Keratinocyte (primary cell): ENCODE data around the gene BAIAP3. TPM values are rescaled to one million over a fixed set of nuclear protein-coding genes. Genes with fewer than 3 reads are reported as not detected.

Experiments
- DNase-seq: peaks from one replicate; pipeline ENCODE4 v3.0.0-alpha.2; 2011; ENCODE audit warnings: low read depth, missing footprints, low spot score
- FAIRE-seq: peaks from 2 replicates; lab custom pipeline; 2011; peaks lifted over from hg19 to GRCh38; lab: Jason Lieb, UNC
- H2AFZ ChIP-seq: 2 replicates; pipeline ENCODE4 v1.6.0; 2012; ENCODE audit warnings: low read length, control low read depth, inconsistent platforms; ENCODE audit not compliant: control insufficient read depth
- H3K27ac ChIP-seq: 2 replicates; pipeline ENCODE4 v1.5.1; 2011; ENCODE audit warnings: low read length; ENCODE audit not compliant: control insufficient read depth, insufficient read depth
- H3K27me3 ChIP-seq: 3 replicates; pipeline ENCODE4 v1.6.0; 2011; ENCODE audit warnings: low read length; ENCODE audit not compliant: control insufficient read depth, insufficient read depth; ENCODE audit errors: extremely low read depth
- H3K36me3 ChIP-seq, 2 experiments: 2 replicates in 1 of 2; 3 replicates in 1 of 2; pipeline ENCODE4 v1.5.1; 2011; ENCODE audit warnings: low read length in 2 of 2, mild to moderate bottlenecking in 1 of 2; ENCODE audit not compliant: control insufficient read depth in 2 of 2, insufficient read depth in 2 of 2; ENCODE audit errors: extremely low read depth in 1 of 2
- H3K4me1 ChIP-seq: 3 replicates; pipeline ENCODE4 v1.5.1; 2011; ENCODE audit warnings: low read length; ENCODE audit not compliant: control insufficient read depth, insufficient read depth; ENCODE audit errors: extremely low read depth
- H3K4me2 ChIP-seq: 3 replicates; pipeline ENCODE4 v1.6.0; 2011; ENCODE audit warnings: low read depth, low read length; ENCODE audit not compliant: control insufficient read depth, insufficient read depth; ENCODE audit errors: extremely low read depth
- H3K4me3 ChIP-seq, 3 experiments: fragments of 200-600 bp in 1 of 3; sonication (generic) in 1 of 3; 2 replicates in 2 of 3; 3 replicates in 1 of 3; pipeline ENCODE4 v1.5.1; 2011 to 2016; ENCODE audit warnings: low read length in 3 of 3, mild to moderate bottlenecking in 3 of 3, control low read depth in 2 of 3, inconsistent platforms in 1 of 3, low read depth in 1 of 3, mixed read lengths in 1 of 3, mixed run types in 1 of 3, moderate library complexity in 1 of 3; ENCODE audit not compliant: control insufficient read depth in 2 of 3, insufficient read depth in 2 of 3; ENCODE audit errors: extremely low read depth in 1 of 3
- H3K79me2 ChIP-seq: 2 replicates; pipeline ENCODE4 v1.6.0; 2012; ENCODE audit warnings: low read length; ENCODE audit not compliant: control insufficient read depth, insufficient read depth
- H3K9ac ChIP-seq: 3 replicates; pipeline ENCODE4 v1.6.0; 2011; ENCODE audit warnings: low read length; ENCODE audit not compliant: control insufficient read depth, insufficient read depth; ENCODE audit errors: extremely low read depth
- H3K9me1 ChIP-seq: 3 replicates; pipeline ENCODE4 v1.6.0; 2011; ENCODE audit warnings: low read length; ENCODE audit not compliant: control insufficient read depth, insufficient read depth; ENCODE audit errors: extremely low read depth
- H3K9me3 ChIP-seq: 2 replicates; pipeline ENCODE4 v1.5.1; 2012; ENCODE audit warnings: low read depth, low read length; ENCODE audit not compliant: control insufficient read depth
- H4K20me1 ChIP-seq: 3 replicates; pipeline ENCODE4 v1.6.0; 2011; ENCODE audit warnings: low read length; ENCODE audit not compliant: control insufficient read depth, insufficient read depth; ENCODE audit errors: extremely low read depth
- EZH2 ChIP-seq: IDR thresholded peaks from one replicate; pipeline ENCODE4 v1.6.1; 2012; ENCODE audit warnings: inconsistent platforms, mild to moderate bottlenecking, low read length, moderate library complexity
- dilution Hi-C: fragments of 300-500 bp; cut with MboI; formaldehyde crosslinking; loops from one replicate; pipeline ENCODE4 v1.7.0; 2020; ENCODE audit warnings: low sequenced_read_pairs; ENCODE audit not compliant: extremely low pct_ligation_motif_present
- polyA plus RNA-seq, 5 experiments: library from polyadenylated mRNA; depleted of rRNA in 3 of 5; stranded (reverse) in 3 of 5; stranded (forward) in 1 of 5; unstranded in 1 of 5; fragments of >200 nt; gene quantifications; 1 replicate in 1 of 5; 2 replicates in 3 of 5; 3 replicates in 1 of 5; pipeline versions ENCODE4 v1.2.1 to v1.2.3, GENCODE V29; 2011 to 2012; ENCODE audit warnings: missing spikeins in 2 of 5, low read depth in 1 of 5, low replicate concordance in 1 of 5
- TF ChIP-seq, protein P1 (sequence below), 3 experiments: IDR thresholded peaks in 1 of 3; conservative IDR thresholded peaks in 1 of 3; optimal IDR thresholded peaks in 1 of 3; 2 replicates in 2 of 3; 3 replicates in 1 of 3; pipeline versions ENCODE3 to v1.5.1; 2011; ENCODE audit warnings: low read length in 3 of 3, mild to moderate bottlenecking in 3 of 3, moderate library complexity in 2 of 3, control low read depth in 1 of 3, inconsistent platforms in 1 of 3; ENCODE audit not compliant: insufficient read depth in 2 of 3; ENCODE audit errors: extremely low read depth in 1 of 3

Gene BAIAP3
- polyA plus RNA-seq, 1 donor (not counting 4 experiments of a cell fraction or from before 2014, with no cell fraction given): not detected

- Histone ChIP-seq H3K9ac (no peak overlapping the region), H3K9me3 (no peaks in the 10 kb centered on the region), H3K4me3 (no peak overlapping the region), H2AFZ (no peak overlapping the region), H3K27me3 (no peaks in the 10 kb centered on the region), H3K4me2 (no peak overlapping the region), H3K27ac (no peak overlapping the region), H3K9me1 (no peaks in the 10 kb centered on the region), H3K79me2 (no peaks in the 10 kb centered on the region), H4K20me1 (no peaks in the 10 kb centered on the region), H3K36me3 (peaks cover 0 to 4% of the 10 kb centered on the region in 2 experiments), H3K4me1 (no peaks in the 10 kb centered on the region)
- FAIRE-seq (no peak), DNase-seq (no peak)
- dilution Hi-C loops: no loop called here
- TF ChIP-seq, protein P1, sequence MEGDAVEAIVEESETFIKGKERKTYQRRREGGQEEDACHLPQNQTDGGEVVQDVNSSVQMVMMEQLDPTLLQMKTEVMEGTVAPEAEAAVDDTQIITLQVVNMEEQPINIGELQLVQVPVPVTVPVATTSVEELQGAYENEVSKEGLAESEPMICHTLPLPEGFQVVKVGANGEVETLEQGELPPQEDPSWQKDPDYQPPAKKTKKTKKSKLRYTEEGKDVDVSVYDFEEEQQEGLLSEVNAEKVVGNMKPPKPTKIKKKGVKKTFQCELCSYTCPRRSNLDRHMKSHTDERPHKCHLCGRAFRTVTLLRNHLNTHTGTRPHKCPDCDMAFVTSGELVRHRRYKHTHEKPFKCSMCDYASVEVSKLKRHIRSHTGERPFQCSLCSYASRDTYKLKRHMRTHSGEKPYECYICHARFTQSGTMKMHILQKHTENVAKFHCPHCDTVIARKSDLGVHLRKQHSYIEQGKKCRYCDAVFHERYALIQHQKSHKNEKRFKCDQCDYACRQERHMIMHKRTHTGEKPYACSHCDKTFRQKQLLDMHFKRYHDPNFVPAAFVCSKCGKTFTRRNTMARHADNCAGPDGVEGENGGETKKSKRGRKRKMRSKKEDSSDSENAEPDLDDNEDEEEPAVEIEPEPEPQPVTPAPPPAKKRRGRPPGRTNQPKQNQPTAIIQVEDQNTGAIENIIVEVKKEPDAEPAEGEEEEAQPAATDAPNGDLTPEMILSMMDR (optimal IDR thresholded peaks at IDR 0.05 in 1 of 3, IDR thresholded peaks at IDR 0.05 in 1 of 3, conservative IDR thresholded peaks at IDR 0.05 in 1 of 3; ENCODE audit: extremely low read depth in 1 of 3, insufficient read depth in 2 of 3, low read length in 3 of 3): no peak
- no peak for TF ChIP-seq EZH2
Measured at GRCh38 chr16:1385232-1385631, 51.8 kb downstream of the BAIAP3 start.

GRCh38 chr16:1387331-1387730, 53.9 kb downstream of the BAIAP3 start:
- peaks cover 0 to 4% of the 10 kb centered on the region in 2 experiments for H3K36me3 ChIP-seq
- TF ChIP-seq, protein P1 (optimal IDR thresholded peaks at IDR 0.05 in 1 of 3, IDR thresholded peaks at IDR 0.05 in 1 of 3, conservative IDR thresholded peaks at IDR 0.05 in 1 of 3; ENCODE audit: extremely low read depth in 1 of 3, insufficient read depth in 2 of 3, low read length in 3 of 3): no peak
- no peak for TF ChIP-seq EZH2

More at GRCh38 chr16:1387331-1387730, 53.9 kb downstream of the BAIAP3 start:
- H3K4me3 ChIP-seq: no peak overlapping the region
- no peaks in the 10 kb centered on the region for H3K9me3 ChIP-seq
- no peak overlapping the region for H3K27ac ChIP-seq
- H3K4me1 ChIP-seq: no peaks in the 10 kb centered on the region
- H3K27me3 ChIP-seq: no peaks in the 10 kb centered on the region
- no peak overlapping the region for H2AFZ ChIP-seq
- FAIRE-seq (no peak), DNase-seq (no peak)
- dilution Hi-C loops: no loop called here
- no peaks in the 10 kb centered on the region for H3K9me1 ChIP-seq
- no peak overlapping the region for H3K4me2 ChIP-seq
- no peaks in the 10 kb centered on the region for H4K20me1 ChIP-seq
- H3K79me2 ChIP-seq: no peaks in the 10 kb centered on the region
- H3K9ac ChIP-seq: no peak overlapping the region
